Kidney (tissue), 14 donors: ENCODE measurements around the gene BANF2. TPM values are rescaled to one million over a fixed set of nuclear protein-coding genes. Genes with fewer than 3 reads are reported as not detected.

ENCODE experiments used
- DNase-seq, 5 donors: peaks; one replicate each; pipeline ENCODE4 v3.0.0-alpha.2; 2013 to 2020
- FAIRE-seq: peaks from 2 replicates; lab custom pipeline; 2012; peaks lifted over from hg19 to GRCh38; lab: Jason Lieb, UNC
- H3K27ac ChIP-seq, 2 donors: one replicate each; pipeline ENCODE4 v1.7.0; 2013; ENCODE audit warnings: low read depth in 2 of 2, low read length in 2 of 2, inconsistent platforms in 1 of 2
- H3K27me3 ChIP-seq: one replicate; pipeline ENCODE4 v1.7.1; 2013; ENCODE audit warnings: low read length, inconsistent platforms; ENCODE audit not compliant: control insufficient read depth, insufficient read depth
- H3K36me3 ChIP-seq, 3 donors: one replicate each; pipeline versions ENCODE4 v1.7.0 to v1.7.1; 2013; ENCODE audit warnings: low read length in 3 of 3, control low read depth in 1 of 3, inconsistent platforms in 1 of 3; ENCODE audit not compliant: insufficient read depth in 3 of 3, control insufficient read depth in 2 of 3
- H3K4me1 ChIP-seq, 3 donors: one replicate each; pipeline versions ENCODE4 v1.7.0 to v1.7.1; 2013; ENCODE audit warnings: low read length in 3 of 3, inconsistent platforms in 1 of 3, low read depth in 1 of 3; ENCODE audit not compliant: control insufficient read depth in 2 of 3, insufficient read depth in 2 of 3
- H3K4me3 ChIP-seq, 3 donors: one replicate each; pipeline versions ENCODE4 v1.7.0 to v1.8.1; 2013; ENCODE audit warnings: low read length in 3 of 3, control low read depth in 1 of 3, inconsistent platforms in 1 of 3
- H3K9ac ChIP-seq, 3 donors: one replicate each; pipeline versions ENCODE4 v1.7.0 to v1.7.1; 2013; ENCODE audit warnings: low read length in 3 of 3, control low read depth in 1 of 3, inconsistent platforms in 1 of 3
- H3K9me3 ChIP-seq, 3 donors: one replicate each; pipeline versions ENCODE4 v1.7.0 to v1.7.1; 2013; ENCODE audit warnings: low read length in 3 of 3, control low read depth in 1 of 3, inconsistent platforms in 1 of 3; ENCODE audit not compliant: control insufficient read depth in 2 of 3, insufficient read depth in 1 of 3
- intact Hi-C: fragments of 100-400 bp; cut with DNase I; formaldehyde crosslinking; loops from one replicate; pipeline ENCODE4 v1.11.1; 2022
- polyA plus RNA-seq: library from polyadenylated mRNA; stranded (reverse); fragments of 350-450 nt; fragmentation: Illumina TruSeq; extraction: RNeasy Lipid Tissue Mini Kit (QIAGEN cat#74804); gene quantifications from one replicate; pipeline ENCODE4 v1.2.3, GENCODE V29; 2014; ENCODE audit warnings: low read depth, low replicate concordance; ENCODE audit not compliant: insufficient read depth
- total RNA-seq: library from RNA; stranded (reverse); fragmentation: NEBNext Ultra II Directional; extraction: Animal tissue kit (Norgen Biotek cat#: 25700); gene quantifications from one replicate; pipeline ENCODE4 v1.2.1, GENCODE V29; 2021
- TF ChIP-seq, protein P1 (sequence below): IDR thresholded peaks from 3 replicates; pipeline ENCODE4 v1.5.1; 2012; ENCODE audit warnings: mild to moderate bottlenecking, moderate library complexity, borderline replicate concordance; ENCODE audit not compliant: insufficient read depth; ENCODE audit errors: extremely low read depth
- donor health status: control.
- donor health status: control.
- donor health status: control.
- donor health status: control.
- donor health status: control.
- donor health status: DM: yes; HTN: yes; CAD: no.
- donor health status: Normal renal cell carcinoma (clear cell type).

Gene BANF2
- total and polyA plus RNA-seq, 2 donors from 2014 or later, result not detected

DNA sequence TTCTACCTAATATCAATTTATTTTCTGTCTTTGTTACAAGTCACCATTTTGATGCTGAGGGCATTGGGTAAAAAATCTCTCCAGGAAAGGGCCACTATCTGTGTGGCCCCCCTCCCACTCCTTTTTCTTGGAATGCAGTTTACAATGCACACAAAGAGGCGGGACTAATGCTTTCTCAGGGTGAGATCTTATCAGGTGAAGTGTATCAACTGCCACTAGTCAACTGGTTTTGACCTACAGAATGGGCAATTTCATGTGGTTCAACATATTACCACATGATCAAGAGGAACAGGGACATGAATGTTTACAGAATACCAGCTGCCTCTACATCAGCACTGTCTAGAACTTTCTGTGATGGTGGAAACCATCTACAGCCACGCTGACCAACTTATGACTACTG lies 21.5 kb upstream of the BANF2 start:
- Histone ChIP-seq H3K27ac (peak overlapping the region in 1 of 2 donors; percentile 14), H3K9me3 (no peaks in the 10 kb centered on the region), H3K27me3 (no peaks in the 10 kb centered on the region), H3K4me3 (no peak overlapping the region), H3K4me1 (peaks cover 0 to 20% (median 19%) of the 10 kb centered on the region in 3 donors), H3K36me3 (peaks cover 2 to 14% (median 2%) of the 10 kb centered on the region in 3 donors), H3K9ac (no peak overlapping the region)
- TF ChIP-seq, protein P1, sequence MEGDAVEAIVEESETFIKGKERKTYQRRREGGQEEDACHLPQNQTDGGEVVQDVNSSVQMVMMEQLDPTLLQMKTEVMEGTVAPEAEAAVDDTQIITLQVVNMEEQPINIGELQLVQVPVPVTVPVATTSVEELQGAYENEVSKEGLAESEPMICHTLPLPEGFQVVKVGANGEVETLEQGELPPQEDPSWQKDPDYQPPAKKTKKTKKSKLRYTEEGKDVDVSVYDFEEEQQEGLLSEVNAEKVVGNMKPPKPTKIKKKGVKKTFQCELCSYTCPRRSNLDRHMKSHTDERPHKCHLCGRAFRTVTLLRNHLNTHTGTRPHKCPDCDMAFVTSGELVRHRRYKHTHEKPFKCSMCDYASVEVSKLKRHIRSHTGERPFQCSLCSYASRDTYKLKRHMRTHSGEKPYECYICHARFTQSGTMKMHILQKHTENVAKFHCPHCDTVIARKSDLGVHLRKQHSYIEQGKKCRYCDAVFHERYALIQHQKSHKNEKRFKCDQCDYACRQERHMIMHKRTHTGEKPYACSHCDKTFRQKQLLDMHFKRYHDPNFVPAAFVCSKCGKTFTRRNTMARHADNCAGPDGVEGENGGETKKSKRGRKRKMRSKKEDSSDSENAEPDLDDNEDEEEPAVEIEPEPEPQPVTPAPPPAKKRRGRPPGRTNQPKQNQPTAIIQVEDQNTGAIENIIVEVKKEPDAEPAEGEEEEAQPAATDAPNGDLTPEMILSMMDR, result no peak
- no peak for FAIRE-seq
- intact Hi-C loops, result no loop called here
- DNase-seq, result no peak

DNA sequence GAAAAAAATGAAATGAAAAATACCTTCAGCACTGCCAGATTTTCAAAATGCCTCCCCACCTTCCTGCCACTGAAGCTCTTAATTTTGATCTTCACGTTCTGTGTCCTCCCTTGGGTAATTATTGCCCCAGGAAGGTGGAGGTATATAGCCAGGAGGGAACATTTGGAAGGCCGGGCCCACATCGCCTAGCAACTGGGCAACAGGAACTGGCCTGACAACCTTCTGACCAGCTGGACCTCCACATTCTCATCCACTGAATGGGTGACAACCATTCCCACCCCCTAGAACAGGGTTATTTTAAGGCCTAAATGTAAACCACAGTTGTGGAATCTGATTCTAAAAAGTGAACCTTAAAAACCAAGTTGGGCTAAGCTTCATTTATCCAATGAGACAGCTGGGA lies 20.9 kb upstream of the BANF2 start:
- FAIRE-seq (no peak), DNase-seq (no peak)
- Histone ChIP-seq H3K4me1 (peaks cover 0 to 26% (median 23%) of the 10 kb centered on the region in 3 donors), H3K4me3 (no peak overlapping the region), H3K27me3 (no peaks in the 10 kb centered on the region), H3K36me3 (peaks cover 2 to 14% (median 2%) of the 10 kb centered on the region in 3 donors), H3K9ac (no peak overlapping the region), H3K9me3 (no peaks in the 10 kb centered on the region), H3K27ac (no peak overlapping the region)
- intact Hi-C loops, result no loop called here
- TF ChIP-seq, protein P1, result no peak

DNA sequence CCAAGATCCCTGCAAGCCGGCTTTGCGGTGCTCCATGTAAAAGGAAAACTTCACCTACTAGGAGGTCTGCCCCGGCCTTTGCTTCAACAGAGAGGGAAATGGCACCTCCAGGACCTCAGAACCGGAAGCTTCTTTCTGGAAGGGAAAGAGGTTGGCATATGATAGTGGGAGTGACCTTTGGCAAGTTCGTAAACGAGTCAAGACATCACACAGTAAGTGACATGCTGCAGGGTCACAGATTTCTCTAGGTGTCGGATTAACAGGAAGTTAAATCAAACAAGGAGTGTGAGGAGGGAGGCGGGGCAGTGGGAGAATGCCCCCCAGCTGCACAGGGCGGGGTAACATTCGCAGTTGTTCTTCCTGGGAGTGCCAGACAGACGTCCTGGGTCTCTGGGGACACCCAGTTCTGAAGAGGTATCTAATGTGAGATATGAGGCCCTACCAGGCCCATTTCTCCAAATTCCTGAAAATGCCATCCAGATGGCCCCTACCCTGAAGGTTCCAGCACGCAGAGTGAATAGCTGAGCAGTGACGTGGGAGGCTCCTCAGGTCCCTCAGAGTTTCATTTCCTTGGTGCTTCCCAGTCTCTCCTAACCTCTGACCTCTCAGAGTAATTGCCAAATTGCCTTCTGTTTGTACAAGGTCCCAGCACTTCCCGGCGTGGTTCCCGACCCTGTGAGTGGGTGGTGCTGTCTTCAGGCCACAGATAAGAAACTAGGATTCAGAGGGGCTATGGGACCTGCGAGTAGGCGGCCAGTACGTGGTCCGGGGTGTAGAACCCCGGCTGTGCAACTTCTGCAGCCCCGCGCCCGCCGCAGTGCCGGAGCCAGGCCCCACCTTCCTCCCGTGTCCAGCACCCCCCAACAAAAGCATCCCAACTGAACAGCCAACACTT lies 19.6 kb upstream of the BANF2 start:
- H3K27ac ChIP-seq, result peak overlapping the region; percentile 85 to 91
- DNase-seq (peak; percentile 36 to 82 (median 65)), FAIRE-seq (no peak)
- H3K9ac ChIP-seq, result peak overlapping the region in 2 of 3 donors; percentile 67 to 68
- H3K9me3 ChIP-seq, result no peaks in the 10 kb centered on the region
- TF ChIP-seq, protein P1, result no peak
- H3K4me1 ChIP-seq, result peaks cover 0 to 29% (median 23%) of the 10 kb centered on the region in 3 donors
- H3K36me3 ChIP-seq, result peaks cover 0 to 14% (median 2%) of the 10 kb centered on the region in 3 donors
- H3K4me3 ChIP-seq, result peak overlapping the region; percentile 30 to 80 (median 69)
- intact Hi-C loops, result loop anchor here (5.0 kb wide), 1 partner anchor 217 kb away; no protein-coding TSS in a partner anchor
- H3K27me3 ChIP-seq, result no peaks in the 10 kb centered on the region
